GM18519 (cell line): Measurements from ENCODE around the gene GET3.

Experiments
- ATAC-seq: cut with Tn5 transposase; IDR thresholded peaks from one replicate; pipeline ENCODE4 v1.9.1; 2021; ENCODE audit warnings: mild to moderate bottlenecking, moderate library complexity; ENCODE audit not compliant: unreplicated experiment, low FRiP score

GET3 gene

DNA sequence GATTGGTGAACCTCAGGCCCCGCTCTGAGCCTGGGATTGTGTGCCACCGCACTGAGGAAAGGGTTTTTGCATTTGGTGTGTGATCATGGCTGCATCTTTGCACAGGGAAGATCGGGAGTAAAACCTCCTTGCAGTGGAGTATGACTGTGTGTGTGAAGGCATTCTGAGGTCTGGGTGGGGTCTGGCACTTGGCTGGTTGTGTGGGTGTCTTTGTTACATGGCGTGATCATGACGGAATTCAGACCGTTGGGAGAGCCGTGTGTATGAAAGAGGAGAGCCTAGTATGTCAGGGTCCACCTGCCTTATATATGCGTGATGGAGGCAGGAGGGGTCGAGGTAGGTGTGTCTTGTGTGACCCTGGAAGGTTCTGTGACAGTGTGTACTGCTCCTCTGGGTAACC lies 13.6 kb downstream of the GET3 start:
- no peak for ATAC-seq

DNA sequence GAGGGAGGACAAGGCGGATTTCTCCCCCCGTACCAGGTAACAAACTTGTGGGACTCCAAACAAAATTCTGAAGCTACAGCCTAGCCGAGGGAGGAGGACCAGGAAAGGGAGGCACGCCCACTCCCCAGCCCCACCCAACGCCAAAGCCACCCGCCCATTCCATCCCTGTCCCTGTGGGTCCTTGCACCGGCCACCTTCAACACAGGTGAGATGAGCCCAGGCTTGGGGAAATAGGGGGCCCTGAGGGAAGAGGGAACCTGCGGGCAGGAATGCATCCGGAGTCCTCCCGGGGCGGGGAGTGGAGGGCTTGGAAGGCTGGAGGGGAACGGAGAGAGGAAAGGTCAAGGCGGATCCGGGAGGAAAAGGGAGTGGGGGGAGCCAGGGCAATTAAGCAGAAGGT lies 14.3 kb downstream of the GET3 start, which contains the start of gene BEST2:
Gene BEST2, plus strand, starts transcription at position 157 of the 400 bp plus-strand sequence. CDS start 802 bp downstream, outside the sequence.
- ATAC-seq: no peak

DNA sequence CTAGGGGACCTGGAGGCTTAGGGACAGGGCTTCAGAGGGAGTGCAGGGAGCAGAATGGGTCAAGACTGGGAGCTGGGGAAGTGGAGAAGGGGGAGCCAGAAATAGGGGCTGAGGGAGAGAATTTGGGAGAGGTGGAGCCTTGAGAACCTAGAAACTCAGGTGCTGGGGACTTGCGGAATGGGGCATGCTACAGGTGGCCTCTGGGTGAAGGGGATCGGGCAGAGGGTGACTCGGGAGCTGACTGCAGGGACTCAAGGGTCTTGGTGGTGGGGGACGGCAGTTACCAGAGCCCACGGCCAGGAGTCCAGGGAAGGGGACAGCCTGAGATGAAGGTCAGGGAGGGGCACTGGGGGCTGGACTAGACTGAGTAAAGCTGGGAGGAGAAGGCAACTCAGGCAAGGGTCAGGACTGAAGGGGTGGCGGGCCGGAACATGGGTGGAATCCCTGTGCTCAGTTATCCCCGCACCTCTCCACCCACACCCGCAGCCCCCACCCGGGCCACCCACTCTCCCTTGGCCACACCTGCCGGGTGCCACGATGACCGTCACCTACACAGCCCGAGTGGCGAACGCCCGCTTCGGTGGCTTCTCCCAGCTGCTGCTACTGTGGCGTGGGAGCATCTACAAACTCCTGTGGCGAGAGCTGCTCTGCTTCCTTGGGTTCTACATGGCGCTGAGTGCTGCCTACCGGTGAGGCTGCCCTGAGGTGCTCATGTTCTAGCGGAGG lies 14.9 kb downstream of the GET3 start:
- ATAC-seq: no peak

DNA sequence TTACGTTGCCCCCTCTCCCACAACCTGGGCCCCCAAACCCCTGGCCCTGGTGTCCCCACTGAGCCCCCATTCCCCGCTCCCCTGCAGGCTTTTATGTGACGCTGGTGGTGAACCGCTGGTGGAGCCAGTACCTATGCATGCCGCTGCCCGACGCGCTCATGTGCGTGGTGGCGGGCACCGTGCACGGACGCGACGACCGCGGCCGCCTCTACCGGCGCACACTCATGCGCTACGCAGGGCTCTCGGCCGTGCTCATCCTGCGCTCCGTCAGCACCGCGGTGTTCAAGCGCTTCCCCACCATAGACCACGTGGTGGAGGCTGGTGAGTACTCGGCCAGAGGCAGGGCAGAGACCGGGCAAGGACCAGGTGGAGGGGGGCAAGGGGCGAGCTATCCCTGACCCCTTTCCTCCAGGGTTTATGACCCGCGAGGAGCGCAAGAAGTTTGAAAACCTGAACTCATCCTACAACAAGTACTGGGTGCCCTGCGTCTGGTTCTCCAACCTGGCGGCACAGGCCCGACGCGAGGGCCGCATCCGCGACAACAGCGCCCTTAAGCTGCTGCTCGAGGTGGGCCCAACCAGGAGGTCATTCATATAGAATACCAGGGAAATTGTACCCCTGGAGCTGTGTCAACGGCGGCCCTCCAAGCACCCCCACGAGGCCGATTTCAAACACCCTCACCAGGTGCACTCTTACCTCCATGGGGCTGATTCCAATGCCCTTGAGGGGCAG lies 17.3 kb downstream of the GET3 start:
- ATAC-seq: no peak

DNA sequence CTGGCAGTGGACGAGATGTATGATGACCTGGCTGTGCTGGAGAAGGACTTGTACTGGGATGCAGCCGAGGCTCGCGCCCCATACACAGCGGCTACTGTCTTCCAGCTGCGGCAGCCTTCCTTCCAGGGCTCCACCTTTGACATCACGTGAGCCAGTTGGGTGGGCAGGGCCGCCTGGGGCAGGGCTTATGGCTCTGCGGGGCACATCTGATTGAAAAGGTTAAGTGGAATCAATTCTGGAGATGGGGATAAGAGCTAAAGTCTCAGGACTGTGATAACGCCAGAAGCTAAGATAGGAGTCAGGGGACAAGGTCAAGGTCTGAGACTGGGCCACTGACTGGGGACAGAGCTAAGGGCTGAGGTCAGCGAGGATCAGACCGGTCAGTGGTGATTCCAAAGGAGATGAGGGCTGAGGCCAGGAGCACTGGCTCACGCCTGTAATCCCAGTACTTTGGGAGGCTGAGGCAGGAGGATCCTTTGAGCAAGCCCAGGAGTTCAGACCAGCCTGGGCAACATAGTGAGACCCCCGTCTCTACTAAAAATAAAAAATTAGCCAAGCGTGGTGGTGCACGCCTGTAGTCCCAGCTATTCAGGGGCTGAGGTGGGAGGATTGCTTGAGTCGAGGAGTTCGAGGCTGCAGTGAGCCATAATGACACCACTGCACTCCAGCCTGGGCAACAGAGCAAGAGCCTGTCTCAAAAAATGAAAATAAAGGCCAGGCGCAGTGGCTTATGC lies 19.0 kb downstream of the GET3 start:
- no peak for ATAC-seq

DNA sequence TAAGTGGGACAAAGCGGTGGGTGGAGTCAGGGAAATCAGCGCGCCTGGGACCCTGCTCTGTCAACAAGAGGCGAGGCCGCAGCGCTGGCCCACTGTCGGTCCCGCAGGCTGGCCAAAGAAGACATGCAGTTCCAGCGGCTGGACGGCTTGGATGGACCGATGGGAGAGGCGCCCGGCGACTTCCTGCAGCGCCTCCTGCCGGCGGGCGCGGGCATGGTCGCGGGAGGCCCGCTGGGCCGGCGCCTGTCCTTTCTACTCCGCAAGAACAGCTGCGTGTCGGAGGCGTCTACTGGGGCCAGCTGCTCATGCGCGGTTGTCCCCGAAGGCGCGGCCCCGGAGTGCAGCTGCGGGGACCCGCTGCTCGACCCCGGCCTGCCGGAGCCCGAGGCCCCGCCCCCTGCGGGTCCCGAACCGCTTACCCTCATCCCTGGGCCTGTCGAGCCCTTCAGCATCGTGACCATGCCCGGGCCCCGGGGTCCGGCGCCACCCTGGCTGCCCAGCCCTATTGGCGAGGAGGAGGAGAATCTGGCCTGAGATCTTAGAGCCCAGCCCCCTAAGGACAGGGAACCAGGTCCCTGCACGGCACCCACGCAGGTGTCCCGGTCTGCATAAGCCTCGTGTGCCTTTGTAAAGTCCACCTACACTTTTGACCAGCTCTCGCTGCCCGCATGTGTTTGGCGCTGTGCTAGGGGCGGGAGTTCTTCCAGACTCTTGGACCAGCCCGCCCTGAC lies 20.4 kb downstream of the GET3 start:
- no peak for ATAC-seq

DNA sequence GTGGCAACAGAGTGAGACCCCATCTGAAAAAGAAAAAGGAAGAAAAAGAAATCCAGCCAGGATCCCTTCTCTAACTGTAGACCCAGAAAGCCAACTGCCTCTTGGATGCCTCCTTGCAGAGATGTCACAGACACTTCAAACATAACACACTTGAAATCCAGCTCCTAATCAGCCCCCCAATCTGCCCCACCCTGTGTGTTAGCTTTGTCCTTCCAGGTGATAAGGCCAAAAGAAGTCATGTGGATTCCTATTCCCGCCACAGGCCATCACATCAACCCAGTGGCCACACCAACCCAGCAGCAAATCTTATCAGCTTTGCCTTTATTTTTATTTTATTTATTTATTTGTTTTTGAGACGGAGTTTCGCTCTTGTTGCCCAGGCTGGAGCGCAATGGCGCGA lies 22.4 kb downstream of the GET3 start:
- ATAC-seq: no peak

DNA sequence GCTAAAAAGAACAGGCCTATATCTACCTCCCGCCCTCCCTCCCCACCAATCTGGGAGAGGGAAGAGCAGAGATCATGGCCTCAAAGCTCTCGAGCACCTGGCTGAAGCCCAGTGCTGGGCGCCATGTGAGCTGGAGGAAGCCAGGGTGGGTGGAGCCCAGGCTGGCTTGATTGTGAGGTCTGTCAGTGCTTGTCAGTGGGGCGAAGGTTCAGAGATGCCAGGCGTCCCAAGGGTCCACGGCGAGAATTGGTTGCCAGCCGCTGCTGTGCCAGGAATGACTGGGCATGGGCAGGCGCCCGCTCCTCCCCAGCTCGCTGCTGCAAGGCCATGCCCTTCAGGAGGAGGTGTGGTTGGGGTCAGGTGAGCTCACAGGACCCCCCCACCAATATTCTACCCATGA lies 25.8 kb downstream of the GET3 start:
- ATAC-seq: no peak

DNA sequence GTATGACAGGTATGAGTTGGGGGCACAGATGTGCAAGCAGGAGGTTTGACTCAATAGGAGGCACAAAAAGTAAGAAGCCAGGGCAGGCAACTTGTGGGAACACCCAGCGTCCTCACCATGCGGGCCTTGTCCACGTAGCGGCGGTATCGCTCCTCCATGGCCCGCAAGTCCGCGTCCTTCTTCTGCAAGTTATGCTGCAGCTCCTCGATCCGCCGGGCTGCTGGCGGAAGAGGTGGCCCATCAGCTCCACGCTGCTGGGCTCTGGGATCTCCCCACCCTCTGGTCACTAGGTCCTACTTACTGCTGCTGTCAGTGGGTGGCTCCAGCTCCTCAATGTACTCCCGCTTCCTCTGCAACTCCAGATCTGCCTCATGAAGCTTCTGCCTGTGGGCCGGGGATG lies 27.4 kb downstream of the GET3 start:
- ATAC-seq: no peak

DNA sequence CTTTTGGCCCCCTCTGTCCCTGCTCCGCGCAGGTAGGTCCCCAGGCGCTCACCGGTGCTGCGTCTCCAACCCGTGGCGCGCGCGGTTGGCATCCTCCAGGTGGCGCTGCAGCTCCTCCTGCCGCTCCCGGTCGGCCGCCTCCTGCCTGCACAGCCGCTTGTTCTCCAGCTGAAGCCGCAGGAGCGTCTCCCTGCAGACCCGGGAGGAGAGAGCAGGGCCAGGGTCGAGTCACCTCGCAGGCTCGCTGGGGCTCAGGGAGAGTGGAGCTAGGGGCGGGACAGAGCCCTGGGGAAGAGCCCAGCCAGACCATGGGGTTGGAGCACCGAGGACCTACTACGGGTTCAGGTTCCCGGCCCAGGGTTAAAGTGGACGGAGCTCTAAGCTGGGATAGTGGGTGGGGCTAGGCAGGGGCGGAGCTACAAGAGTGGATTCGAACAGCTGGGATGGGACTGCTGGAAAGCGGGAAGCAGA lies 28.8 kb downstream of the GET3 start:
- ATAC-seq: no peak

DNA sequence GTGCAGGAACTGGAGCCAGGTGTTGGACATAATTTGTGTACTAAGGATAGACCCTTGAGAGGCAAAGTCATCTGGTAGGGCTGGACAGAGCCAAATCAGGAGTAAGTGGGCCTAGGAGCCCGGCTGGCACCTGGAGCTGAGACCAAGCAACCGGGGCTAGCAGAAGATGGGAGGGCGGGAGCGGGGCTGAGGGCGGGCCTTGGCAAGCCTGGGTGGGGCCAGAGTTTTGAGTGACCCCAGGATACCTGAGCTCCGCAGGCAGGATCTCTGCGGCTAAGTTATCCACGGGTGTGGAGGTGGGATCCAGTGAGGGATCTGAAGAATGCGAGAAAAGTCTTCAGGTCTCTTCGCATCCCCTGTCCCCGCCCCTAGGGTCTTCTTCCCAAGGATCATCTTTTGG lies 29.9 kb downstream of the GET3 start:
- no peak for ATAC-seq

DNA sequence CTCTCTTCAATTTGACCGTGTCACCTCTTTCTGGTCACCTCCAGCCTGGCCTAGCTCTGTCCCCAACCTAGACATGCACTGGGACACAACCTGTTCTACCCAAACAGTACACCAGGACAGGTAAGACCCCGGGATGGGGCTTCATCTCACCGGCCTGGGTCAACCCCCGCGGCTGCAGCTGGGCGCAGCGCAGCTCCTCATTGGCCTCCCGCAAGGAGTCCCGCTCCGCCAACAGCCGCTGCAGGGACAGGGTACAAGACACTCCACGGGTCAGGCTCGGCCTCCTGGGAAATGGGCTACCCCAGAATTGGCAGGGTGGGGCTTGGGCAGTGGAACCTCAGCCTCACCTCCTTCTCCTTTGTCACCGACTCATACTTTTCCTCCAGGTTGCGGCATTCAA lies 30.4 kb downstream of the GET3 start:
- no peak for ATAC-seq

DNA sequence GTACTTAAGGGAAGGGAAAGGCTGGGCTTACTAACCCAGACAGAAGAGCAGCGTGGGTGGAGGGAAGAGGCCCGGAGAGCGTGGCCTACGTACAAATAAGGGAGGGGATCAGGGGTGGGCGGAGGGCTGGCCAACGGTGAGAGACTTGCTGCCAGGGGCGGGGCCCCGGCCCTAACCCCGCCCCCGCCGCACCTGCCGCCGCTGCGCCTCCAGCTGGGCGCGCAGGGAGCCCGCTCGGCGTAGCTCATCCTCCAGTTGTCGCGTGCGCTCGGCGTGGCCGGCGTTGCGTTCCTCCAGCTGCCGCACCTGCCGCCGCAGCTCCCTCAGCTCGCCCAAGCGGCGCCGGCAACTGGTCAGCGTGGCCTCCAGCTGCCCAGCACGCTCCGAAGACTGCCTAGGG lies 32.4 kb downstream of the GET3 start:
- ATAC-seq: no peak

DNA sequence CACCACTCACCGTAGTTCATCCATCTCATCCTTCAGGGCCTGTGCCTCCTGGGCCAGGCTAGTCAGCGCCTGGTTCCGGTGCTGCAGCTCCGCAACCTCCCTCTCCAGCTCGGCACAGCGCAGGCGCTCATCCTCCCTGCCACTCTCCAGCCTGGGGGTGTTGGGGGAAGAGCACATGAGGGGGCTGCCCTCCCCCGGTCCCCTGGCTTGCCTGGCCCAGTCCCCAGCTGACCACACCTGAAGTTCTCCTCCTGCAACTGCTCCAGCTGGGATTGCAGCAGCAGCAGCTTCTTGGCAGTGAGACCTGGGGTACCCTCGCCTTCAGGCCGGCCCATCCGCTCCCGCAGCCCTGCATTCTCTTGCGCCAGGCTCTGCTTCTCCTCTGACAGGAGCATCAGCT lies 33.6 kb downstream of the GET3 start:
- no peak for ATAC-seq

DNA sequence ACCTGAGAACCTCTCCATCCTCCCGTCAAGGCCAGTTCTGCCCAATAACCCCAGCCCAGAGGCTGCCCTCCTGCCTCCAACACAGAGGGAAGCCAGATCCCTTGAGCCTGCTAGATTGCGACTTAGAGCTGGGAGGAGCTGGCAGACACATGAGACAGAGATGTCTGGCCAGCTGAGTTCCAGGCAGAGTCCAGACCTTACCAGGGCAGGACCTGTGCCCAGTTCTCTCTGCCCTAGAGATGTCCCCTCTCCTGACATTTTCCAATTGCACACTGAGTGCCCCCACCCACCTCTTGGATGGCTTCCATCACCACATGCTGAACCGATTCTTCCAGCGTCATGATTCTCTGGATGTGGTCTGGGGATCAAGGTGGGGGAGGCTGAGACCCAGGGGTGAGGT lies 35.0 kb downstream of the GET3 start:
- no peak for ATAC-seq

DNA sequence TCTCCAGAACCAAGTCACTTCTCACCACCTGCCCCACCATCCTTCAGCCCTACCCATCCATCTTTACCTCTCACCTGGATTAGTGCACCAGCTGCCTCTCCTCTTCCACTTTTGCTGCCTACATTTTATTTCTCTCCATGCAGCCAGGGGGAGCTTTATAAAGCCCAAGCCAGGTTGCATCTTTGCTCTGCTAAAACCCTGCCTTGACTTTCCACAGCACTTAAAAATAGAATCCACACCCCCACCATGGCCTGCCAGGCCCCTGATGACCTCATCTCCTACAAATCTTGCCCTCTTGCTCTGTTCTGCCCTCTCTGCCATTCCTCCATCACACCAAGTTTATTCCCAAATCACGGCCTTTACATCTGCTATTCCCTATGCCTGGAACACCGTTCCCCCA lies 36.3 kb downstream of the GET3 start:
- ATAC-seq: no peak

DNA sequence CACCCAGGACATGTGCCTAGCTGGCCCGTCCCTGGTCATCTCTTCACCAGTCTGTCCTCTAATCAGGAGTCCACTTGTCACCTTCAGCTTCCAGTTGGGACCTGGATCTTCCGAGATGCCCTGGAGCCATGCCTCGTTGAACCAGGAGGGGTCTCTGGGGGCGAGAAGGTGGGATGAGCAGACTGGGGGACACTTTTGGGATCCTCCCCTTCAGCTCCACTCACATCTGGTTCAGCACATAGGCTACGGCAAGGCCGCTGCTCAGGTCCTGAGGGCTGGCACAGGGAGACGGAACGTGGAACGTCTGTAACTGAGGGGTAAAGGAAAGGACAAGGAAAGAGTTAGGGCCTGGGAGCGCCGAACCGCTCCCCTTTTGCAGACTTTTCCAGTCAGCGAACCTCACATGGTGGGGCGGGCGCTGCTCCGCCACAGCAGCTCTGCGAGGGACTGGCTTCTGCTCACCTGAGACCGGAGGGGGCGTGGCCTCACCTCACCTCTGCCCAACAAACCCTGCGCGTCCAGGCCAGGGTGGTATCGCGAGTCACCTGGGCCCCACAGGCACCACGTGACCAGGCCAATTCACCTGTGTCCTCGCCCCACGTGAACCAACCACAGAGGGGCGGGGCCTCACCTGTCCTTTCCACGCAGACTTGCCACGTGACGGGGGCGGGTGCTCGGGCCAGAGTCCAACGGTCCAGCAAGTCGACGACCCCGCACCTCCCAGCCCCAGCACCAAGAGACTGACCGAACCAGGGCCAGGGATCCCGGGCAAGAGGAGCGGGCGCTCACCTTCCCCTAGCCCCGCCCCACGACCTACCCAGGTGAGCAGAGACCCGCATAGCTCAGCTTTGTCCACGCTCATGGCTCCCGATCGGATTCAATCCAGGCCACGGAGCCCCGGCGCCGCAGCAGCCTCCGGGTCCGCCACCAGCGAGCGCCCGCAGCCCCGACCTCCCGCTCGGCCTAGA lies 37.6 kb downstream of the GET3 start, which contains the start of gene HOOK2:
Gene HOOK2, minus strand, starts transcription at position 965 of the 968 bp plus-strand sequence. Its CDS starts 103 bp downstream, at position 862.
- ATAC-seq: no peak

DNA sequence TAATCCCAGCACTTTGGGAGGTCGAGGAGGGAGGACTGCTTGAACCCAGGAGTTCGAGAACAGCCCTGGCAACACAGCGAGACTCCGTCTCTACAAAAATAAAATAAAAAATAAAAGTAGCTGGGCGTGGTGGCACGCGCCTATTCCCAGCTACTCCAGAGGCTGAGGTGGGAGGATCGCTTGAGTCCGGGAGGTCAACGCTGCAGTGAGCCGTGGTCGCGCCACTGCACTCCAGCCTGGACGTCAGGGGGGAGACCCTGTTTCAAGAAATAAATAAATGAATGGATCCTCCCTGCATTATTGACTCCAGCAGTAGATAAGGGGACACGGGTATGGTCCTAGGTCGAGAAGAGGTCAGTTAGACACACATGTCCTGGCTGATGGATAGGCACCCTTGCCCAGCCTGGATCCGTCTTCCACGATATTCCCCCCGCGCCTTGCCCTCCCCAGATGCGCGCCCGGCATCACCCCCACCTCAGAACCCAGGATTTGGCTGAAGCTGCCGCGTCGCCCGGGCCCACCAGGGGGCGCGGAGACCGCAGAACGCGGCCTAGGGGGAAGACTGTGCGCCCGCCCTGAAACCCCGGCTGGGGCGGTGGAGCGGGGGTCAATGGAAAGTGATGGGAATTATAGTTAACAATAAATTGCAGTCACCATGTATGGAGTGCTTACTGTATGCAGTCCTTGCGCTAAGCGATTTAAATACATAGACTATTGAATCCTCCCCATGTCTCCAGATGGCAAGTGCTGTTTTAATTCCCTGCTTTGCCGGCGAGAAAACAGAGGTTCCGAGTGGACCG lies 40.1 kb downstream of the GET3 start:
- no peak for ATAC-seq
